ENCODE measurements around the gene MTUS2. TPM values are rescaled to one million over a fixed set of nuclear protein-coding genes. Genes with fewer than 3 reads are reported as not detected.

Gene MTUS2
- total and polyA plus RNA-seq, 9 of the 15 experiments (the other 6 are each of a cell fraction or from before 2014, with no cell fraction given): 0.01 to 0.28 (median 0.06) TPM; not detected in 1

- FAIRE-seq (no peak), ATAC-seq (no peak), DNase-seq (ENCODE audit: extremely low read depth in 1 of 4, low spot score in 3 of 4) (no peak)
- Histone ChIP-seq H3K4me2 (ENCODE audit: insufficient read depth, low read length) (no peak overlapping the region), H3K9ac (ENCODE audit: insufficient read depth in 1 of 2, low read depth in 2 of 2, low read length in 2 of 2) (no peak overlapping the region), H4K20me1 (replicated peaks; ENCODE audit: control insufficient read depth, insufficient read depth, low read length) (peaks cover 11% of the 10 kb centered on the region; the same call in 1 of the 2 replicates), H3K4me3 (no peak overlapping the region), H3K27me3 (ENCODE audit: control insufficient read depth in 2 of 2, insufficient read depth in 2 of 2, low read length in 2 of 2) (no peaks in the 10 kb centered on the region), H3K36me3 (ENCODE audit: control insufficient read depth, insufficient read depth, low read length) (peaks cover 19% of the 10 kb centered on the region; the same call in 2 of the 3 replicates), H3K9me3 (replicated peaks; ENCODE audit: control insufficient read depth, insufficient read depth, low read depth, low read length) (no peaks in the 10 kb centered on the region), H3K79me2 (ENCODE audit: control insufficient read depth, insufficient read depth, low read length) (peaks cover 48% of the 10 kb centered on the region; the same call in 2 of the 3 replicates), H3K27ac (ENCODE audit: extremely low read depth, low read depth, low read length) (no peak overlapping the region), H3K9me1 (ENCODE audit: control insufficient read depth, insufficient read depth, low read length) (no peaks in the 10 kb centered on the region), H2AFZ (ENCODE audit: low read depth, low read length) (no peak overlapping the region), H3K4me1 (replicated peaks in 1 of 2; ENCODE audit: control insufficient read depth in 2 of 2, insufficient read depth in 2 of 2, low read length in 2 of 2) (no peaks in the 10 kb centered on the region)
- CTCF ChIA-PET (ENCODE audit: low intra/inter-chr PET ratio): no interaction called here
- intact Hi-C loops (cut with micrococcal nuclease) (no loop called here), in situ Hi-C loops (cut with MboI) (no loop called here)
- TF ChIP-seq KLF13 (tag; IDR thresholded peaks at IDR 0.05; ENCODE audit: borderline replicate concordance, low read depth): no peak
- TF ChIP-seq RBM39 (optimal IDR thresholded peaks at IDR 0.05; ENCODE audit: low read depth, low read length): no peak
- no peak for TF ChIP-seq ZFP36 (IDR thresholded peaks at IDR 0.05; ENCODE audit: low read depth, low read length, partially characterized antibody)
- POLR2A ChIA-PET: interaction anchor here (0.6 kb wide), 1 partner anchor 21 kb away, joined by 3 read pairs; no protein-coding TSS in a partner anchor
- WGBS (ENCODE audit: insufficient coverage, low coverage, missing lambda C conversion rate): 100% methylated on average over 3 of the region's 8 CpGs
- BruUV-seq (replicated peaks): no TSS peak
Measured at GRCh38 chr13:29542381-29542780, 722.2 kb downstream of the MTUS2 start.

Data from K562 (cell line).